ENCODE measurements around the gene FGD4. TPM values are rescaled to one million over a fixed set of nuclear protein-coding genes. Genes with fewer than 3 reads are reported as not detected.

Gene FGD4
- total and polyA plus RNA-seq, 2 of the 4 experiments (the other 2 are of a cell fraction), result 2.1 to 8.8 TPM

DNA sequence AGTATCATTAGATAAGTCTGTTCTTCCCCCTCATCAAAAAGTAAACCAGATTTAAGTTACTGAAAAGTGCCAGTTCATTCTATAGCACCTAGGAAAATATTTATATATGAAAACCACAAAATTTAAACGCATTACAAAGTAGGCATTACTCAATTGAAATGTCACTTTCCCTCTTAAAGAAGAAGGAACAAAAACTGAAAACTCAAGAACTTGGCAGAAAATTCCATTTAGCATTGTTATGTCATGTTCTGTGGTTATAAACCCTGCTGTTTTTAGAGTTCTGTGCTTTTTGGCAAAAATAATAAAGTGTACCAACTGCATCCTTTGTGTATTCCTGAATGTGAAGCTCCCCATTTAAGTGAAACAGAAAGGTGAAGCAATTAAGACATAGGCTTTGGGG, 3.6 kb downstream of the FGD4 start:
- H4K91ac ChIP-seq (ENCODE audit: insufficient read depth, low read depth, low read length), result no peak overlapping the region
- H3K18ac ChIP-seq (ENCODE audit: low read depth, low read length), result no peak overlapping the region
- TF ChIP-seq CHD1 (IDR thresholded peaks at IDR 0.05; ENCODE audit: low read depth, low read length), result no peak
- TF ChIP-seq MXI1 (IDR thresholded peaks at IDR 0.05; ENCODE audit: borderline replicate concordance, low read depth, low read length), result no peak
- TF ChIP-seq BHLHE40 (IDR thresholded peaks at IDR 0.05; ENCODE audit: low read depth, low read length), result no peak
- TF ChIP-seq, protein P1, sequence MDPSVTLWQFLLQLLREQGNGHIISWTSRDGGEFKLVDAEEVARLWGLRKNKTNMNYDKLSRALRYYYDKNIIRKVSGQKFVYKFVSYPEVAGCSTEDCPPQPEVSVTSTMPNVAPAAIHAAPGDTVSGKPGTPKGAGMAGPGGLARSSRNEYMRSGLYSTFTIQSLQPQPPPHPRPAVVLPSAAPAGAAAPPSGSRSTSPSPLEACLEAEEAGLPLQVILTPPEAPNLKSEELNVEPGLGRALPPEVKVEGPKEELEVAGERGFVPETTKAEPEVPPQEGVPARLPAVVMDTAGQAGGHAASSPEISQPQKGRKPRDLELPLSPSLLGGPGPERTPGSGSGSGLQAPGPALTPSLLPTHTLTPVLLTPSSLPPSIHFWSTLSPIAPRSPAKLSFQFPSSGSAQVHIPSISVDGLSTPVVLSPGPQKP (IDR thresholded peaks at IDR 0.05; ENCODE audit: borderline replicate concordance, low read depth, low read length), result no peak
- TF ChIP-seq MAZ (IDR thresholded peaks at IDR 0.05; ENCODE audit: borderline replicate concordance, low read depth, low read length), result no peak
- no peak for TF ChIP-seq SMC3 (IDR thresholded peaks at IDR 0.05; ENCODE audit: low read depth, low read length)
- TF ChIP-seq CEBPB (IDR thresholded peaks at IDR 0.05; ENCODE audit: low read depth, low read length), result no peak
- TF ChIP-seq, protein P2, sequence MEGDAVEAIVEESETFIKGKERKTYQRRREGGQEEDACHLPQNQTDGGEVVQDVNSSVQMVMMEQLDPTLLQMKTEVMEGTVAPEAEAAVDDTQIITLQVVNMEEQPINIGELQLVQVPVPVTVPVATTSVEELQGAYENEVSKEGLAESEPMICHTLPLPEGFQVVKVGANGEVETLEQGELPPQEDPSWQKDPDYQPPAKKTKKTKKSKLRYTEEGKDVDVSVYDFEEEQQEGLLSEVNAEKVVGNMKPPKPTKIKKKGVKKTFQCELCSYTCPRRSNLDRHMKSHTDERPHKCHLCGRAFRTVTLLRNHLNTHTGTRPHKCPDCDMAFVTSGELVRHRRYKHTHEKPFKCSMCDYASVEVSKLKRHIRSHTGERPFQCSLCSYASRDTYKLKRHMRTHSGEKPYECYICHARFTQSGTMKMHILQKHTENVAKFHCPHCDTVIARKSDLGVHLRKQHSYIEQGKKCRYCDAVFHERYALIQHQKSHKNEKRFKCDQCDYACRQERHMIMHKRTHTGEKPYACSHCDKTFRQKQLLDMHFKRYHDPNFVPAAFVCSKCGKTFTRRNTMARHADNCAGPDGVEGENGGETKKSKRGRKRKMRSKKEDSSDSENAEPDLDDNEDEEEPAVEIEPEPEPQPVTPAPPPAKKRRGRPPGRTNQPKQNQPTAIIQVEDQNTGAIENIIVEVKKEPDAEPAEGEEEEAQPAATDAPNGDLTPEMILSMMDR (conservative IDR thresholded peaks at IDR 0.05; ENCODE audit: low read depth, low read length), result no peak
- no peak for TF ChIP-seq RAD21 (IDR thresholded peaks at IDR 0.05; ENCODE audit: low read length)
- TF ChIP-seq FOS (IDR thresholded peaks at IDR 0.05; ENCODE audit: low read depth, low read length), result no peak
- no peak for TF ChIP-seq MAFK (IDR thresholded peaks at IDR 0.05; ENCODE audit: low read depth, low read length)
- no peak for TF ChIP-seq POLR2A (IDR thresholded peaks at IDR 0.05; ENCODE audit: low read depth, low read length)
- no peak for TF ChIP-seq NFE2L2 (IDR thresholded peaks at IDR 0.05; ENCODE audit: low read depth, low read length)
- TF ChIP-seq RCOR1 (IDR thresholded peaks at IDR 0.05; ENCODE audit: insufficient replicate concordance, low read length), result no peak
- no peak for TF ChIP-seq RFX5 (IDR thresholded peaks at IDR 0.05; ENCODE audit: low read depth, low read length)
- TF ChIP-seq, protein P3, sequence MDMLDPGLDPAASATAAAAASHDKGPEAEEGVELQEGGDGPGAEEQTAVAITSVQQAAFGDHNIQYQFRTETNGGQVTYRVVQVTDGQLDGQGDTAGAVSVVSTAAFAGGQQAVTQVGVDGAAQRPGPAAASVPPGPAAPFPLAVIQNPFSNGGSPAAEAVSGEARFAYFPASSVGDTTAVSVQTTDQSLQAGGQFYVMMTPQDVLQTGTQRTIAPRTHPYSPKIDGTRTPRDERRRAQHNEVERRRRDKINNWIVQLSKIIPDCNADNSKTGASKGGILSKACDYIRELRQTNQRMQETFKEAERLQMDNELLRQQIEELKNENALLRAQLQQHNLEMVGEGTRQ (IDR thresholded peaks at IDR 0.05; ENCODE audit: low read depth, low read length), result no peak
- H3K79me1 ChIP-seq (ENCODE audit: low read depth in 1 of 2, low read length in 2 of 2), result no peaks in the 10 kb centered on the region
- no peak overlapping the region for H2BK15ac ChIP-seq (ENCODE audit: low read depth, low read length)
- no peaks in the 10 kb centered on the region; the same call in 1 of the 2 replicates for H4K20me1 ChIP-seq (ENCODE audit: insufficient read depth, low read length)
- intact Hi-C loops (cut with micrococcal nuclease) (loop anchor here (5.0 kb wide), 1 partner anchor 606 kb away; no protein-coding TSS in a partner anchor), dilution Hi-C loops (cut with HindIII; ENCODE audit: low sequenced_read_pairs, unreplicated experiment) (no loop called here), in situ Hi-C loops (cut with MboI; ENCODE audit: low sequenced_read_pairs) (no loop called here)
- CTCF ChIA-PET, result no interaction called here
- H3K4me3 ChIP-seq (ENCODE audit: insufficient read depth, low read depth, low read length), result no peak overlapping the region
- DNase-seq (no peak), ATAC-seq (ENCODE audit: low read depth) (no peak)
- H3K14ac ChIP-seq (replicated peaks; ENCODE audit: low read depth, low read length), result no peak overlapping the region
- no peaks in the 10 kb centered on the region for H3K4me1 ChIP-seq (ENCODE audit: control insufficient read depth, insufficient read depth, low read length)
- no peaks in the 10 kb centered on the region for H3K9me1 ChIP-seq (ENCODE audit: insufficient read depth, low read length)
- H2AK5ac ChIP-seq (ENCODE audit: low read depth, low read length), result no peak overlapping the region
- no TSS peak for BruUV-seq (replicated peaks)
- H3K27ac ChIP-seq (ENCODE audit: insufficient read depth, low read length), result no peak overlapping the region
- H2BK120ac ChIP-seq (ENCODE audit: low read depth, low read length), result no peak overlapping the region
- H3K4me2 ChIP-seq (ENCODE audit: low read depth, low read length), result no peak overlapping the region
- peaks cover 40% of the 10 kb centered on the region for H3K27me3 ChIP-seq (ENCODE audit: control insufficient read depth, insufficient read depth, low read length)
- no peak overlapping the region for H3K9ac ChIP-seq (ENCODE audit: low read depth, low read length)
- no peak overlapping the region for H4K8ac ChIP-seq (ENCODE audit: low read depth in 2 of 2, low read length in 2 of 2)
- H3K23ac ChIP-seq (ENCODE audit: low read depth, low read length), result no peak overlapping the region
- no peak overlapping the region for H3K4ac ChIP-seq (ENCODE audit: low read depth, low read length)
- H2BK5ac ChIP-seq (ENCODE audit: low read depth, low read length, poor library complexity, severe bottlenecking), result no peak overlapping the region
- H2BK20ac ChIP-seq (ENCODE audit: low read depth, low read length), result no peak overlapping the region
- no peak overlapping the region for H2AK9ac ChIP-seq (replicated peaks; ENCODE audit: low read depth, low read length, poor library complexity)
- no peaks in the 10 kb centered on the region for H3K9me3 ChIP-seq (ENCODE audit: control insufficient read depth, insufficient read depth, low read length)
- no peak overlapping the region for H4K5ac ChIP-seq (ENCODE audit: low read depth, low read length)
- POLR2A ChIA-PET (ENCODE audit: unreplicated experiment), result no interaction called here
- WGBS, 2 experiments (ENCODE audit: extremely low coverage in 2 of 2, insufficient read length in 1 of 2), result no CpG with 5 or more reads among the region's 1 CpG
- H3K56ac ChIP-seq (ENCODE audit: extremely low read depth, insufficient read depth, low read length), result no peak overlapping the region
- H2AFZ ChIP-seq (replicated peaks; ENCODE audit: low read length, poor library complexity), result no peak overlapping the region
- no peaks in the 10 kb centered on the region for H3K36me3 ChIP-seq (ENCODE audit: control insufficient read depth, insufficient read depth, low read length)

Measured in IMR-90 (cell line).